ENCODE measurements around the gene MYZAP. TPM values are rescaled to one million over a fixed set of nuclear protein-coding genes. Genes with fewer than 3 reads are reported as not detected.

The MYZAP gene
- total RNA-seq, 1 experiment from 2014 or later: 1.1 TPM

DNA sequence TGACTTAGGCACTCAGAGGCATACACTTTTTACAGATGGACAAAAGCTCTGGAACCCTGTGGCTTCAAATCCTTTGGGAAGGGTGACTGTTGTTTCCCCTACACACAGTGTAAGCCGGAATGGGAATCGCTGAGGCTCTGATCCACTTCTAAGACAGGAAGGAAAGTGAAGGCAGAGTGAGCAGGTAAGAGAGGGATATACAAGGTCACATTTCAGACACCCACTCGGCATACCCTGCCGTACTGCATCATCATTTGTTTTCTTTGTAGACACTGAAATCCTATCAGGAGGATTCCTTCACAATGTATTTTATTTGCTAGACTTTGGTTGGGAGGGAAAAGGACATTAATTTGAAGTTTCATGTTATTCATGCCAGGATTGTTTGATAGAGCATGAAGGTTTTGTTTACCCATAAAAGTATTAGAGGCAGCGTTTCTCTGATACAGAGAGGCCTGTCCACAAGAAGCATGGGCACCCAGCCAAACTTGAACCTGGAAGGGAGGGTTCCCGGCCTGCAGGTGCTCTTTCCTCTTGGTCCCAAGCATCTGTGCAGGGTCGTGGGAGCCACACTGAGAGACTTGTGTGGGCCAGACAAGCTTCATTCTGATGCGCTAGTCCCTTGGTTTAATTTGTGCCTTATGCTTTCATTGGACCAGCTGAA lies 92.9 kb downstream of the MYZAP start:
- Histone ChIP-seq H3K27me3 (ENCODE audit: control insufficient read depth, insufficient read depth, low read length) (no peaks in the 10 kb centered on the region), H3K4me3 (ENCODE audit: low read depth in 2 of 2, low read length in 2 of 2) (no peak overlapping the region), H3K36me3 (ENCODE audit: control insufficient read depth, insufficient read depth, low read length) (no peaks in the 10 kb centered on the region), H3K27ac (ENCODE audit: low read length) (no peak overlapping the region), H3K9me3 (ENCODE audit: control insufficient read depth, insufficient read depth, low read depth, low read length) (no peaks in the 10 kb centered on the region), H3K4me1 (ENCODE audit: control insufficient read depth, insufficient read depth, low read length) (peaks cover 3% of the 10 kb centered on the region; the same call in 1 of the 2 replicates)
- no TSS peak for BruUV-seq (replicated peaks)
- DNase-seq (ENCODE audit: low read depth, low spot score) (no peak), ATAC-seq (no peak)
- intact Hi-C loops (cut with micrococcal nuclease; ENCODE audit: unreplicated experiment) (no loop called here), in situ Hi-C loops (cut with HindIII; ENCODE audit: low pct_unique_long_range_greater_than_20kb, low sequenced_read_pairs) (loop anchor here (25.0 kb wide), 1 partner anchor 178 kb away; no protein-coding TSS in a partner anchor)
- no peak for TF ChIP-seq TCF7L2 (IDR thresholded peaks at IDR 0.05; ENCODE audit: low read depth, low read length)
- TF ChIP-seq SIN3A (IDR thresholded peaks at IDR 0.05; ENCODE audit: borderline replicate concordance, insufficient read depth, low read depth, low read length): no peak
- no peak for TF ChIP-seq CTCF (IDR thresholded peaks at IDR 0.05)
- no peak for TF ChIP-seq POLR2AphosphoS5 (IDR thresholded peaks at IDR 0.05; ENCODE audit: low read depth, low read length)
- no peak for TF ChIP-seq REST (IDR thresholded peaks at IDR 0.05; ENCODE audit: insufficient read depth in 1 of 2, low read depth in 2 of 2, low read length in 1 of 2)
- ChIA-PET CTCF (no interaction called here), POLR2A (no interaction called here)

- in situ Hi-C loops (cut with HindIII; ENCODE audit: low pct_unique_long_range_greater_than_20kb, low sequenced_read_pairs): loop anchor here (25.0 kb wide), 1 partner anchor 177 kb away; no protein-coding TSS in a partner anchor
- Histone ChIP-seq H3K27me3 (ENCODE audit: control insufficient read depth, insufficient read depth, low read length) (no peaks in the 10 kb centered on the region), H3K27ac (ENCODE audit: low read length) (no peak overlapping the region), H3K4me1 (ENCODE audit: control insufficient read depth, insufficient read depth, low read length) (peaks cover 3% of the 10 kb centered on the region; the same call in 1 of the 2 replicates), H3K4me3 (ENCODE audit: low read depth in 2 of 2, low read length in 2 of 2) (no peak overlapping the region), H3K9me3 (ENCODE audit: control insufficient read depth, insufficient read depth, low read depth, low read length) (no peaks in the 10 kb centered on the region), H3K36me3 (ENCODE audit: control insufficient read depth, insufficient read depth, low read length) (no peaks in the 10 kb centered on the region)
- DNase-seq (ENCODE audit: low read depth, low spot score) (no peak), ATAC-seq (no peak)
- TF ChIP-seq REST (IDR thresholded peaks at IDR 0.05; ENCODE audit: insufficient read depth in 1 of 2, low read depth in 2 of 2, low read length in 1 of 2) (no peak), TCF7L2 (IDR thresholded peaks at IDR 0.05; ENCODE audit: low read depth, low read length) (no peak), POLR2AphosphoS5 (IDR thresholded peaks at IDR 0.05; ENCODE audit: low read depth, low read length) (no peak), SIN3A (IDR thresholded peaks at IDR 0.05; ENCODE audit: borderline replicate concordance, insufficient read depth, low read depth, low read length) (no peak), CTCF (IDR thresholded peaks at IDR 0.05) (no peak)
- CTCF ChIA-PET: no interaction called here
- POLR2A ChIA-PET: no interaction called here
- no TSS peak for BruUV-seq (replicated peaks)
- intact Hi-C loops (cut with micrococcal nuclease; ENCODE audit: unreplicated experiment): no loop called here
Measured at GRCh38 chr15:57685306-57686095, 93.8 kb downstream of the MYZAP start.
